ENCODE results near the gene ATM.

GRCh38 chr11:108221911-108222573, 825 bp upstream of the ATM start:
- TF ChIP-seq TCF12 (IDR thresholded peaks at IDR 0.05; ENCODE audit: low read depth) (no peak), RAD21 (IDR thresholded peaks at IDR 0.05; ENCODE audit: low read depth) (no peak), YY1 (IDR thresholded peaks at IDR 0.05; ENCODE audit: low read depth) (0 out of 2 replicates have a peak, but pooled peaks have one; percentile 21), CEBPB (IDR thresholded peaks at IDR 0.05) (no peak), EP300 (IDR thresholded peaks at IDR 0.05; ENCODE audit: borderline replicate concordance) (no peak), USF1 (IDR thresholded peaks at IDR 0.05) (no peak), TAF1 (IDR thresholded peaks at IDR 0.05; ENCODE audit: low read depth) (peak; percentile 60), REST (IDR thresholded peaks at IDR 0.05; ENCODE audit: low read depth) (no peak), MAX (IDR thresholded peaks at IDR 0.05) (peak; percentile 21; the same call in 1 of the 2 replicates), TEAD4 (IDR thresholded peaks at IDR 0.05) (no peak), ZBTB7A (IDR thresholded peaks at IDR 0.05; ENCODE audit: low read depth) (no peak), EGR1 (IDR thresholded peaks at IDR 0.05) (no peak; the same call in 1 of the 2 replicates)

All from Ishikawa (cell line).